ENCODE data around the gene POU2F3. TPM values are rescaled to one million over a fixed set of nuclear protein-coding genes. Genes with fewer than 3 reads are reported as not detected.

The POU2F3 gene
- total RNA-seq, 3 donors from 2014 or later (not counting 1 experiment from before 2014, with no cell fraction given), result not detected

DNA sequence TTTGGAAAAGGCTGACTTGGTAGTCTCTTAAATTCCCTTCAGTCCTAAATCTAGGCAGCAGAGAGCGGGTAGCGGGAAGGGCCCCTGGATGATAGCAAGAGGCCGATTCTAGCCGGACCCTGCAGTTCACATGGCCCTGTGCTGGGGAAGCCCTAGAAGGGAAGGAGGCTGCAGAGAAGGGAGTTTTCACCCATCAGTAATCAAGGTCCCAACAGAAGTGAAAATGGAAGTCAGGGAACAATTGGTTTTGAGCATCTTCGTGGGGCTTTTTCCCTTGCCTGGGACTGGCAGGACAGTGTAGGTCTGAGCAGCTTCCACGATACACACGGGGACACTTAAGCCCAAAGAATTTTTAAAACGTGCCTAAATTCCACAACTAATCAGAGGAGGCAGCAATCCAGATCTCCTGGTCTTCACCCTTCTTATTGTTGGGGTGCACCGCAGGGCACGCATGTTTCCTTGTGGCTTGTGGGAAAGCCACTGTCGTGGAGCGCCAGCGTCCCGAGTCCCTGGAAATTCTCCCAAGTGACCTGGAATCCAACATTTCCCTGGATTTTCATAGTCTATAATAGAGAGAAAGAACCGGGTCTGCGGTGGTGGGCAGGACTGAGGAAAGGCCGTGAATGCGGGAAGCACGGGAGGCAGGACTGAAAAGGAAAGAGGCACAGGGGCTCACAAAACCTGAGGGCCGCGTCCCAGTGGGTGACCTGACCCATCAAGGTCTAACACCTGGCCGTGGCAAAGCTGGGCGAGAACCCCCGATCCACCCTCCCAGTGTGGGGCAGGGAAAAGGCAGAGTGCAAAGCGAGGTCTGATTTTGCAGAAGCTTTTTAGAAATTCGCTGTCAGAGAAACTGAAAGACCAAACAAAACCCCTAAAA lies 30.0 kb upstream of the POU2F3 start:
- Mint-ChIP-seq H3K9me3 (no peaks in the 10 kb centered on the region), H3K4me3 (peak overlapping the region; percentile 97), H3K27ac (peak overlapping the region; percentile 59 to 84), H3K36me3 (no peaks in the 10 kb centered on the region), H3K27me3 (ENCODE audit: low read depth in 2 of 2) (peaks cover 38 to 42% of the 10 kb centered on the region in 2 donors), H3K4me1 (peaks cover 28 to 36% of the 10 kb centered on the region in 2 donors)
- WGBS (ENCODE audit: insufficient coverage), result 24% methylated on average over 25 of the region's 26 CpGs
- ATAC-seq (no peak), DNase-seq (no peak)
- Histone ChIP-seq H3K4me3 (ENCODE audit: low read length) (peak overlapping the region; percentile 52), H3K36me3 (ENCODE audit: control insufficient read depth, insufficient read depth, low read length) (no peaks in the 10 kb centered on the region), H3K9me3 (ENCODE audit: control insufficient read depth, insufficient read depth, low read length) (no peaks in the 10 kb centered on the region), H3K27me3 (ENCODE audit: control insufficient read depth, insufficient read depth, low read length) (peaks cover 7% of the 10 kb centered on the region), H3K4me1 (ENCODE audit: control insufficient read depth, insufficient read depth, low read length) (peaks cover 18% of the 10 kb centered on the region), H3K27ac (ENCODE audit: low read length) (no peak overlapping the region)
- TF ChIP-seq, protein P1, sequence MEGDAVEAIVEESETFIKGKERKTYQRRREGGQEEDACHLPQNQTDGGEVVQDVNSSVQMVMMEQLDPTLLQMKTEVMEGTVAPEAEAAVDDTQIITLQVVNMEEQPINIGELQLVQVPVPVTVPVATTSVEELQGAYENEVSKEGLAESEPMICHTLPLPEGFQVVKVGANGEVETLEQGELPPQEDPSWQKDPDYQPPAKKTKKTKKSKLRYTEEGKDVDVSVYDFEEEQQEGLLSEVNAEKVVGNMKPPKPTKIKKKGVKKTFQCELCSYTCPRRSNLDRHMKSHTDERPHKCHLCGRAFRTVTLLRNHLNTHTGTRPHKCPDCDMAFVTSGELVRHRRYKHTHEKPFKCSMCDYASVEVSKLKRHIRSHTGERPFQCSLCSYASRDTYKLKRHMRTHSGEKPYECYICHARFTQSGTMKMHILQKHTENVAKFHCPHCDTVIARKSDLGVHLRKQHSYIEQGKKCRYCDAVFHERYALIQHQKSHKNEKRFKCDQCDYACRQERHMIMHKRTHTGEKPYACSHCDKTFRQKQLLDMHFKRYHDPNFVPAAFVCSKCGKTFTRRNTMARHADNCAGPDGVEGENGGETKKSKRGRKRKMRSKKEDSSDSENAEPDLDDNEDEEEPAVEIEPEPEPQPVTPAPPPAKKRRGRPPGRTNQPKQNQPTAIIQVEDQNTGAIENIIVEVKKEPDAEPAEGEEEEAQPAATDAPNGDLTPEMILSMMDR (IDR thresholded peaks at IDR 0.05), result no peak
- intact Hi-C loops (cut with micrococcal nuclease), result no loop called here

DNA sequence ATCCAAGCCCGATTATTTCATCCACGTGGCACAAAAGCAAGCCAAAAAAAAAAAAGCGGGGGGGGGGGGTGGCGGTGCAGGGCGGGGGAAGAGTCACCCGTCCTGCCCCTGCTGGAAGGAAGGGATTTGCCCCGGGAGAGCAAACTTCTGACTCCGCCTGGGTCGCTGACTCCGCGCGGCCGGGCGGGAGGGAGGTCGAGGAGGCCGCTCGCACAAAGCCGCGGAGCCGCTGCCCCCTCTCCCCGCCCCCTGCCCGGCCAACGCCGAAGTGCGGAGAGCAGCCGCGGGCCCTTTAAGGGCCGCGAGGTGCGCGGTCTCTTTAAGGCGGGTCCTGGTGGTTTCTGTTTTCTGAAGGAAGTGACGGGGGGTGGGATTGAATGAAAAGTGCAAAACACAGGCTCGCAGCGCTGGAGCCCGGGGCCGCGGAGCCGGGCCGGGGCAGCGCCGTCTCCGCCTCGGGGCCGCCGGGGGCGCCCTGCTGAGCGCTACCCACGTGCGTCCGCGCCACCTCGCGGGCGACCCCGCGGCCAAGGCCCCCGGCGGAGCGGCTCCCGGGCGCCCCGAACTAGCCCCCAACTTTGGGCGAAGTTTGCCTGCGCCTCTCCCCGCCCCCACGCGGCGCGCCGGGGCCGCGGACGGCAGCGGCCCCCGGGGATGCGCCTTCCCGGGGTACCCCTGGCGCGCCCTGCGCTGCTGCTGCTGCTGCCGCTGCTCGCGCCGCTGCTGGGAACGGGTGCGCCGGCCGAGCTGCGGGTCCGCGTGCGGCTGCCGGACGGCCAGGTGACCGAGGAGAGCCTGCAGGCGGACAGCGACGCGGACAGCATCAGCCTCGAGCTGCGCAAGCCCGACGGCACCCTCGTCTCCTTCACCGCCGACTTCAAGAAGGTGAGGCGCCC lies 29.1 kb upstream of the POU2F3 start, which contains the start of gene OAF:
Gene OAF (plus strand): TSS at position 407 of the 896 bp plus-strand sequence. CDS start 248 bp downstream, at position 655.
- intact Hi-C loops (cut with micrococcal nuclease), result no loop called here
- WGBS (ENCODE audit: insufficient coverage), result under 1% methylated on average over 106 of the region's 108 CpGs

DNA sequence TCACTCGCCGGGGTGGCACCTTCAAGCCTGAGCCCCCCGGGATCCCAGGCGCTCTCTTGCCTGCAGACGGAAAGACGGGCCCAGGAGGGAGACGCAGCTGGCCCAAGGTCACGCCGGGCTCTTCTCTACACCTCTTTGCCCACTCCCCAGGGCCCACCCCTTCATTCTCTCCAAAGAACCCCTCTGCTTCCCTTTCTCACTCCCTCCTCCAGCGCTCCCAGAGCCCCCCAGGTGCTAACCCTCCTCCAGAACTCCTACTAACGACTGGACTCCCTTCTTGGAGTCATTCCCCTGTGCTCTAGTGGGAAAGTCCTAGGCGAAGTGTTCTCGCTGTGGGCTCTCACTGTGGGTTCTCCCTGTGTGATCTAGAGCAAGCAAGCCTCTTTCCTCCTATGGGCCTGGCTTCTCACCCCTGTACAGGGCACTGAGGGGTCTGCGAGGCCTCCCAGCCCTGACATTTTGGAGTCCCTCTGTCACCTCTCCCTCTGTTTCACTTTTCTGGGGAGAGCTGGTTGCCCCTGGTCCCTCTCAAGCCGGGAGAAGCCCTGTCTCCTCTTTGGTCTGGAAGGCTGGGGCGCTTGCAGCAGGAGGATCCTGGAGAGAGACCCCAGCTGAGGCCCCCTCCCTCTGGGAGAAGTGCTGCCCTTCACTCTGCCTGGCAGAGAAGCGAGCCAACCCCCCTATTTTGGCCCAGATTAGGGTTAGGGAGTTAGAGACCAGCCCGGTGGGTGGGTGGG lies 28.2 kb upstream of the POU2F3 start:
- DNase-seq (no peak), ATAC-seq (no peak)
- H3K4me1 ChIP-seq (ENCODE audit: control insufficient read depth, insufficient read depth, low read length), result peaks cover 18% of the 10 kb centered on the region
- H3K4me1 Mint-ChIP-seq, result peaks cover 28 to 36% of the 10 kb centered on the region in 2 donors
- TF ChIP-seq, protein P1 (IDR thresholded peaks at IDR 0.05), result no peak
- 19% methylated on average over 17 of the region's 18 CpGs for WGBS (ENCODE audit: insufficient coverage)
- peak overlapping the region in 1 of 2 donors; percentile 64 for H3K27ac Mint-ChIP-seq
- peaks cover 7% of the 10 kb centered on the region for H3K27me3 ChIP-seq (ENCODE audit: control insufficient read depth, insufficient read depth, low read length)
- intact Hi-C loops (cut with micrococcal nuclease), result no loop called here
- H3K4me3 Mint-ChIP-seq, result peak overlapping the region; percentile 94
- no peaks in the 10 kb centered on the region for H3K9me3 Mint-ChIP-seq
- H3K4me3 ChIP-seq (ENCODE audit: low read length), result peak overlapping the region; percentile 4
- H3K36me3 ChIP-seq (ENCODE audit: control insufficient read depth, insufficient read depth, low read length), result no peaks in the 10 kb centered on the region
- H3K27ac ChIP-seq (ENCODE audit: low read length), result no peak overlapping the region
- H3K9me3 ChIP-seq (ENCODE audit: control insufficient read depth, insufficient read depth, low read length), result no peaks in the 10 kb centered on the region
- H3K36me3 Mint-ChIP-seq, result no peaks in the 10 kb centered on the region
- peaks cover 32 to 34% of the 10 kb centered on the region in 2 donors for H3K27me3 Mint-ChIP-seq (ENCODE audit: low read depth in 2 of 2)

More for the DNA sequence above, 29.1 kb upstream of the POU2F3 start, which contains the start of gene OAF:
- peak within 1 kb of the TSS; percentile 52 for H3K4me3 ChIP-seq (ENCODE audit: low read length)
- H3K9me3 Mint-ChIP-seq, result no peaks in the 10 kb centered on the region
- no peaks in the 10 kb centered on the region for H3K36me3 Mint-ChIP-seq
- H3K4me3 Mint-ChIP-seq, result peak within 1 kb of the TSS; percentile 97
- H3K27ac ChIP-seq (ENCODE audit: low read length), result no peak within 1 kb of the TSS
- peaks cover 7% of the 10 kb centered on the region for H3K27me3 ChIP-seq (ENCODE audit: control insufficient read depth, insufficient read depth, low read length)
- no peaks in the 10 kb centered on the region for H3K36me3 ChIP-seq (ENCODE audit: control insufficient read depth, insufficient read depth, low read length)
- H3K4me1 Mint-ChIP-seq, result peaks cover 28 to 36% of the 10 kb centered on the region in 2 donors
- DNase-seq (peak; percentile 50 to 81), ATAC-seq (peak; percentile 81 to 91 (median 86))
- peak within 1 kb of the TSS; percentile 59 to 84 for H3K27ac Mint-ChIP-seq
- H3K9me3 ChIP-seq (ENCODE audit: control insufficient read depth, insufficient read depth, low read length), result no peaks in the 10 kb centered on the region
- TF ChIP-seq, protein P1 (IDR thresholded peaks at IDR 0.05), result no peak
- peaks cover 38 to 42% of the 10 kb centered on the region in 2 donors for H3K27me3 Mint-ChIP-seq (ENCODE audit: low read depth in 2 of 2)
- peaks cover 18% of the 10 kb centered on the region for H3K4me1 ChIP-seq (ENCODE audit: control insufficient read depth, insufficient read depth, low read length)

All from natural killer cell (primary cell).